H1 (cell line): ENCODE measurements around the gene ALK. TPM values are rescaled to one million over a fixed set of nuclear protein-coding genes. Genes with fewer than 3 reads are reported as not detected.

ENCODE experiments used
- BCL11A ChIP-seq, 2 experiments: IDR thresholded peaks; one replicate each; pipeline ENCODE4 v1.6.1; 2011; ENCODE audit warnings: low read depth in 2 of 2, low read length in 2 of 2, mild to moderate bottlenecking in 2 of 2
- polyA plus RNA-seq, 7 experiments: library from polyadenylated mRNA; depleted of rRNA in 3 of 7; stranded (reverse) in 5 of 7; unstranded in 2 of 7; fragments of >200 nt in 5 of 7; fragments of 200-250 nt in 2 of 7; gene quantifications; 1 replicate in 5 of 7; 2 replicates in 1 of 7; 4 replicates in 1 of 7; pipeline versions ENCODE4 v1.2.1 to v1.2.3, GENCODE V29; 2011 to 2013; ENCODE audit warnings: missing spikeins in 2 of 7, mixed read lengths in 2 of 7
- total RNA-seq: library from RNA; stranded (reverse); fragmentation: NEBNext Ultra II Directional; extraction: Animal tissue kit (Norgen Biotek cat#: 25700); gene quantifications from 2 replicates; pipeline ENCODE4 v1.2.1, GENCODE V29; 2021

The ALK gene
- total and polyA plus RNA-seq, 2 of the 8 experiments (the other 6 are each of a cell fraction or from before 2014, with no cell fraction given): 0.02 to 0.09 TPM

DNA sequence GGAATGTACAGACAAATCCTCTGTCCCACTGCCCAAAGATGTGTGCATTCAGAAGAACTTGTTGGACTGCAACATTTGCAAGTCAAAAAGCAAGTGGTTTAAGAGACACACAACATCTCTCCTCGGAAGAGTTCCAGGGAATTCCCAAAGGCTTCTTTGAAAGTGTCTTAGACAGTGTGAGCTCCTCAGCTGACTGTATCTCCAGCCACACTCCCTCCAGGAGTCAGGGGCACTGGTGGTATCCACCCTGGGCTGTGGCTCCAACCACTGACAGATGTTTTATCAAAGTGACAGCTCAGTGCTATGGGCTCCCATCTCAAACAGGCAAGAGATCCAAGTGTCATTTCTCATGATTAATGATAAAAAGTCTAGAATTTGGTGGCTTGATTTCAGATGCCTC is 48.5 kb downstream of the ALK start (continued):
- no peak for TF ChIP-seq BCL11A (IDR thresholded peaks at IDR 0.05; ENCODE audit: low read depth in 2 of 2, low read length in 2 of 2)
